NCI-H1092 treated with DMSO at 0.1 percent for 48 hours (cell line): Measurements from ENCODE around the gene SAMD9.
"Not testable (repeated sequence)": the region's sequence is repeated elsewhere in the genome, so short reads cannot be mapped to it uniquely, and the experiment has no call there.

ENCODE experiments used
- DNase-seq: peaks from one replicate; lab custom pipeline; 2025; lab: John Stamatoyannopoulos, UW

SAMD9 gene

GRCh38 chr7:93117852-93118530 is at the start of gene SAMD9:
Gene SAMD9 (minus strand): TSS chr7:93117979. CDS start chr7:93106097, 11,882 bp downstream.
- peak; percentile 87 for DNase-seq

- no peak for DNase-seq
Observed at GRCh38 chr7:93165447-93165846, 47.7 kb upstream of the SAMD9 start.

DNA sequence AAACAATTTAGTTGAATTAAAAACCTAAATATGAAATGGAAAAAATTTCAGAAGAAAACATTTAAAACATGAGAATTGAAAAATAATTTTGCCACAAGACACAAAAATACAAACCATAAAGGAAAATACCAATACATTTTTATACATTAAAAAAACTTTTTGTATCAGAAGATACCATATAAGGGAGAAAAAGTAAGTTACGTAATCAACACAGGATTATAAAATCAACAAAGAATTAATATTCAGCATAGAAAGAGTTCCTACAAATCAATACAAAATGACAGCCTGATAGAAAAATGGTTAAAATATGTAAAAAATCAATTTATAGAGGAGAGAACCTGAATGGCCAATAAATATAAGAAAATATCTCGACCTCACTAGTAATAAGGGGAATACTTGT is 47.0 kb upstream of the SAMD9 start:
- no peak for DNase-seq

DNA sequence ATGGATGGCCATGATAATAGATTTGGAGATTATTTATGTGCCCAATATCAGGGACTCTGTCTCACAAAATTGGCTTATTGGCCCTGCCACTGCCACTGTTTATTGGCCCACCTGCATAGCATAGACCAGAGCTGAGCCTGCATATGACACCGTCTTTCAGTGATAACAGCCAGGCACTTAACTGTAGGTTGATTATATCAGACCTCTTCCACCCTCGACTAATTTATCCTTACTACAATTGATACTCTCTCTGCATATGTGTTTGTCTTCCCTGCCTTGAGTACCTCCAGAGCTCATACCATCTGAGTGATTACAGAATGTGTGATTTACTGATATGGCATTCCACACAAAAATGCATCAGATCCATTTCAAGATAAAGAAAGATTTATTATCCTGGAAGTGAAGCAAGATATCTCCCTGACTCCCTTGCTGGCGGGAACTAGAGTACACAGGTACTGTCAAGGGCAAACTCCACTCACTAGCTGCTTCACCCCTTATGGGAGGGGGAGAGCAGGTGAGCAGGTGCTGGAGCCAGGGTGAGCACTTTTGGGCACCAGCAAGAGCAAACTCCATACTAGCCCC is 43.5 kb upstream of the SAMD9 start:
- no peak for DNase-seq

DNA sequence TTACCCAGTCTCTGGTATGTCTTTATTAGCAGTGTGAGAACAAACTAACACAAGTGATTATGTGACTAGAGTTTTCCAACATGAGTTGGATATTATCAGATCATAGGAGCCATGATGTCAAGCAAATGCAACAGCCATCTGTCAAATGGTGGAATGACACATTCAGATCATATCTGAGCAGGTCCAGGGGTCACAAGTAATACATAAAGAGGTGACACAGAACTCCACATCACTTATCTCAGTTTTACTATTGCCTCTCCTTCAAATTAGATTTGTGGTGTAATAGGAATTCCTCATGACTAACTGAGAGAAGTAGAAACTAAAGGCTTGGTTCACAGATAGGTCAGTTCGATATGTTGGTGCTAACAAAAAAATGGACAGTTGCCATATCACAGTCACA is 42.6 kb upstream of the SAMD9 start:
- DNase-seq = no peak

- no peak for DNase-seq
Observed at GRCh38 chr7:93159490-93159889, 41.7 kb upstream of the SAMD9 start.

- no peak for DNase-seq
Observed at GRCh38 chr7:93156884-93157283, 39.1 kb upstream of the SAMD9 start.

- no peak for DNase-seq
Observed at GRCh38 chr7:93150200-93150835, 32.5 kb upstream of the SAMD9 start.

GRCh38 chr7:93148727-93149126 is 30.9 kb upstream of the SAMD9 start:
- DNase-seq = no peak

GRCh38 chr7:93148144-93148543 is 30.4 kb upstream of the SAMD9 start, which contains the start of gene SAMD9L:
Gene SAMD9L (minus strand): TSS chr7:93148385. CDS start chr7:93135971, 12,414 bp downstream.
- no peak for DNase-seq

DNA sequence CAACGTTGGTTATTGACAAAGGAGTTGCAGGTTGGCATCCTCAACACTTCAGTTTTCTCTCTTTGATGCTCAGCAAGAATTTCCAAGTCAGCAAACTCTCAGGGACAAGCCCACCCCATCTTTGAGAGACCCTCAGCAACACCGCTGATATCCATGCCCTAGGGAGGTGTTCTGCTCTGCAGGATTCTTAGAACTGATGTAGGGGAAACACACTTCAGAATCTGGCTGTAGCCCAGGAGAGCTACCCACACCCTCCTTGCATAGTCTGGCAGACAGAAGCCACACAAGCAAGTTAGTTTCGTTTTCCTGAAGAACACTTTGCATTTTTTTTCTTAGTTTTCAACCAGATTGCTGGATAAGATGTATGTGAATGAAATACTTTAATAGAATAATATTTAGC is 29.6 kb upstream of the SAMD9 start:
- no peak for DNase-seq

DNA sequence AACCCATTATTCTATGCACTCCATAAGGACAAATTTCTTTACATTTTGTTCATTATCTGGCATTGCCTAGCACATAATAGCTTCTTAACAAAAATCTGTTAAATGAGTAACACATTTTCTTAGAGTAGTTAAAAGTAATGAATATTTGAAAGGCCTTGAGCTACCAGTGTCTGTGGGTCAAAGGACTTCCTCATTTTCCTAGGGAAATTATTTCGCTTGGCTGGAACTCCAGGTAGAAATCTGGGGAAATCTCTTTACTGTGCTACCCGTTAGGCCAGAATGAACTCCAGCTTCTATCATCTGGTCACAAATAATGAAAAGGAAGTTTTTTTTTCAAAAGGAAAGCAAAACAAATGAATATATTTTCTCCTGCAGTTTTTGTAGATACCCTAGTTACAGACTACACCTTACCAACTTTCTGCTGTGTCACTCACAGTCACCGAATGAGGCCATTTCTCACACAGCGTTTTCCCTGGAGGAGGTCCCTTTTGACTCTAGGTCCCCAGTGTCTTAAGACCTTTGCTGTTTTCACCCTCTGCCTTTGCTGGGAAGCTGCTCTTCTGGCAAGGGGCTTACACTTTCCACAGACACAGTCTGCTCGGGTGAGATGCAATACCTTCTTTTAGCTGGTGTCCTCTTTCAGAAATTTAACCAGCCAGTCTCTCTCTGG is 28.8 kb upstream of the SAMD9 start:
- no peak for DNase-seq

DNA sequence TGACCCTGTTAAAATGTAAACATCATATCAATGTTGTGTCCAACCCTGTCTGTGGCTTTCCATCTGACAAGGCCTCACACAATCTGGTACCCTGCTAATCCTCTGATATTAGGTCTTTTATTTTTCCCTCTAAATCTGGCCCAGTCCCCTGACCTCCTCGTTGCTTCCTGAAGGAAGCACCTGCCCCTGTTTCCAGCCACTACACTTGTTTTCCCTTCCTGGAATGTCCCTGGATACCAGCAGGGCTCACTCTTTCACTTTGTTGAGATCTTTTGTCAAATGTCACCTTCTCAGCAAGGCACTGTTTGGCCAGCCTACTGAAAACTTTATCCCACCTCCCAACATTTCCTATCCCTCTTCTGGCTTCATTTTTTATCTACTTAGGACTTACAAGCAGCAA is 28.3 kb upstream of the SAMD9 start:
- DNase-seq = no peak

- DNase-seq = no peak
Observed at GRCh38 chr7:93145354-93145753, 27.6 kb upstream of the SAMD9 start.

- DNase-seq = no peak
Observed at GRCh38 chr7:93142127-93142526, 24.3 kb upstream of the SAMD9 start.

GRCh38 chr7:93140582-93141191 is 22.9 kb upstream of the SAMD9 start:
- no peak for DNase-seq

- no peak for DNase-seq
Observed at GRCh38 chr7:93138576-93138975, 20.8 kb upstream of the SAMD9 start.

GRCh38 chr7:93133005-93133404 is 15.2 kb upstream of the SAMD9 start:
- DNase-seq = no peak

DNA sequence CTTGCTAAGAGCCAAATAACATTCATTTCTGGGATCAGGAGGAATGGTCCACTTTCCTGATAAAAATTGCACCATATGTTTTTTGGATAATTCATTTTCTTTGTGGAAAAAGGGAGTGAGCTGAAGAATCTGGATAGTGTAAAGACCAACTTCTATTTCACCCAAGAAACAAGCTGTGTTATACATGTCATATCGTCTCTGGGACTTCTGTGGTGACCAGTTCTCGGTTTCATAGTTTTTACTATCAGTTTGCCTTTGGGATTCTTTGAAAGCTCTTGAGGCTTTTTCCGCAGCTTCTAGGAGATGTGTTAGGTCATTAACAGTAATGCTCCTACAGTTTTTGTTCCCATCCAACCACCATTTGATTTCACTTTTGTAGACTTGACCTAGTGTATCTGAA is 14.4 kb upstream of the SAMD9 start:
- DNase-seq = no peak

- not testable (repeated sequence) for DNase-seq
Observed at GRCh38 chr7:93126954-93127353, 9.2 kb upstream of the SAMD9 start.

- DNase-seq = not testable (repeated sequence)
Observed at GRCh38 chr7:93123532-93123931, 5.8 kb upstream of the SAMD9 start.
